ENCODE measurements around the gene RABAC1.
A peak's percentile ranks its signal among the peaks of the same experiment; 100 is the strongest.

The RABAC1 gene

DNA sequence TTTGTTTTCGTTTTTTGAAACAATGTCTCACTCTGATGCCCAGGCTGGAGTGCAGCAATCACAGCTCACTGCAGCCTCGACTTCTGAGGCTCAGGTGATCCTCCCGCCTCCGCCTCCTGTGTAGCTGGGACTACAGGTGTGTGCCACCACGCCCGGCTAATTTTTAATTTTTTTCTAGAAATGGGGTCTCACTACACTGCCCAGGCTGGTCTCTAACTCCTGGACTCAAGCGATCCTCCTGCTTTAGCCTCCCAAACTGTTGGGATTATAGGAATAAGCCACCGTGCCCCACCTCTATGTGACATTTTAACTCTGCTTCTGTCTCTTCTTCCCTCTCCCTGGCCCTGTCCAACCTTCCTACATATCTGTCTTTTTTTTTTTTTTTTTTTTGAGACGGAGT is 29.8 kb upstream of the RABAC1 start:
- DNase-seq (ENCODE audit: low read depth): no peak

DNA sequence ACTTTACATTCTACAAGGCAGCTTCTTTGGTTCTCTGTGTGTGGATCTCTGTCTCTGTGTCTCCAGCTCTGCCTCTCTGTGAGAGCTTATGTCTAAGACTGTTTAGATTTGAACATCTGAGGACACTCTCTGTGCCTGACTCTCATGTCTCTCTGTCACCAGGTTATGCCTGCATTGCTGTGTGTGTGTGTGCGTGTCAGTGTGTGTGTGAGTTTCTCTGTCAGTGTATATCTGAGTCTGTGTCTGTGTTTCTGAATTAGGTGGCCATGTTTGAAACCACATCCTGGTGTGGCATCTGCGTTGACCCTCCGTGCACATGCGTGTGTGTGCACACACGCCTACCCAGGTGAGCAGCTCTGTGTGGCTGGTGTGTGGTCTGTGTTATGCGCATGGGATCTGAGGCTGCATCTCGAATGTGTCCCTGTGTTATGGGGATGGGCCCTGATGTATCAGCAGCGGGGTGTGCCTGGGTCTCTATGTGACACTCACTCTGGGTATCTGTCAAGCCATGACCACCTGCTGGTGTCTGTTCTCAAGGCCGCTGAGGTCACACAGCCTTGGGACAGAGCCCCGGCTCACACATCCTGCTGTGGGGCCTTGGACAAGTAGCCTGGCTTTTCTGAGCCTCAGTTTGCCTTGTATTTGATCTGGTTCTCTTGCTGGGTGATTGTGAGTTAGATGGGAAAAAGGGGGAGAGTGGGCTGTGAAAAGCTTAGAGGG is 28.2 kb upstream of the RABAC1 start:
- no peak for DNase-seq (ENCODE audit: low read depth)

DNA sequence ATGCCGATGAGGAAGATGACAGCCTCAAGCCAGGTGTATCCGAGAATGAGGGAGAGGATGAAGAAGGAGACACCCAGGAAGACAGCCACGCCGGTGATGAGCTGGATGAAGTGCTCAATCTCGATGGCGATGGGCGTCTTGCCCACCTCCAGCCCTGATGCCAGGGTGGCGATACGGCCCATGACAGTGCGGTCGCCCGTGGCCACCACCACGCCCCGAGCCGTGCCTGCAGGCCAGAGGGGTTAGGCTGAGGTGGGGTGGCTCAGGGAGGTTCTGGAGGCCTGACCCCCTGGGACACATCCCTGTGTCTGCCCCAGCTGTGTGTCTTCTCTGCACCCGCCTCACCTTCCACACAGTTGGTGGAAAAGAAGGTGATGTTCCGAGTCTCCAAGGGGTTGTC is 25.8 kb upstream of the RABAC1 start:
- no peak for DNase-seq (ENCODE audit: low read depth)

DNA sequence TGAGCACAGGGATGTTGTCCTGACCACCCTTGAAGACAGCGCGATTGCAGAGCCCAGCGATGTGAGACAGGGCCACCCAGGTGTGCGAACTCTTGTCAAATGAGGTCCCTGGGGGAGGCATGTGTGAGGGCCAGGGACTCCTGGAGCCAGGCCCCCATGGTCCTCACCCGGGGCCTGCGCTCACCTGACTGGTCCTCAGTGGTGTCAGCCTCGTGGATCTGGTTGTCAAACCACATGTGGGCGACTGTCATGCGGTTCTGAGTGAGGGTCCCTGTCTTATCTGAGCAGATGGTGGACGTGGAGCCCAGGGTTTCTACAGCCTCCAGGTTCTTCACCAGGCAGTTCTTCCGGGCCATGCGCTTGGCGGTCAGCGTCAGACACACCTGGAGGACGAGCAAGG is 22.6 kb upstream of the RABAC1 start:
- no peak for DNase-seq (ENCODE audit: low read depth)

DNA sequence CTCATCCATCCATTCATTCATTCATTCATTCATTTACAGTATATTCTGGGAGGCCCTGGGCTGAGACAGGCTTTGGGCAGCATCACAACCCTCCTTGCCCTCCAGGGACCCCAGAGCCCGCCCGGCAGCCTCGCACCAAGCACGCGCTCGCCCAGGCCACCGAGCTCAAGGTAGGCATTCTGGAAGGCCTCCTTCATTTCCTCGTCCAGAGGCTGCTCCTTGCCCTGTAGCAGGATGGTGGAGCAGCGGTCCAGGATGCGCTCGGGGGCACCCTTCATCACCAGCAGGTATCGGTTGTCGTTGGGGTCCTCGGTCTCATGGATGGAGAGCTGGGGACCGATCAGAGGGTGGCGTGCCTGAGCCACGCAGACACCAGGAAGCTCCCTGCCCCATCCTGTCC is 19.3 kb upstream of the RABAC1 start:
- DNase-seq (ENCODE audit: low read depth): no peak

DNA sequence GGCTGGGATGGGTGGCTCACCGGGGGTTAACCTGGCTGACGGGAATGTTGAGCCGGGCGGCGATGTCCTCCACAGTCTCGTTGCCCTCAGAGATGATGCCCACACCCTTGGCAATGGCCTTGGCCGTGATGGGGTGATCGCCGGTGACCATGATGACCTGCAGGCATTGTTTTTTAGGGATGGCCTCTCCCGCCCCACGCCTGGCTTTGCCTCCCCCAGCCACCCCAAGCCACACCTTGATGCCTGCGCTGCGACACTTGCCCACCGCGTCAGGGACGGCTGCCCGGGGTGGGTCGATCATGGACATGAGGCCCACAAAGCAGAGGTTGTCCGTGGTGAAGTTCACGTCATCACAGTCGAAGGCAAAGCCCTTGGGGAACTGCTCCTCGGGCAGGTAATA is 18.8 kb upstream of the RABAC1 start:
- DNase-seq (ENCODE audit: low read depth): no peak

DNA sequence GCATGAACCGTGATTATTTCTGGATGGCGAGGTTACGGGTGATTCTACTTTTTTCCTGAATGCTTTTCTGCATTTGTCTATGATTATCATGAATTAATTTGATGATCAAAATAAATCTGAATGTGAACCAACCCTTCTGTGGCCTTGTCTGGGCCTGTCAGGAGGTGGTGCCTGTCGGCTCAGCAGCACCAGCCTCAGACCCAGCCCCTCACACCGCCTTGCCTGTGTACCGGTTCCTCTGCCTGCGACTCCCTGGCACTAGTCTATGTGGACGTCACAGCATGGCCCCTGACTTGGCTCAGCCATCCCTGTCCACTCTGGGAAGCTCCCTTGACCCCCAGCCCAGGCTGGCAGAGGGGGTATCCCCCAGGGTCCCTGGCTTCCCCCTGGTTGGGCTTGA is 15.5 kb upstream of the RABAC1 start:
- no peak for DNase-seq (ENCODE audit: low read depth)

DNA sequence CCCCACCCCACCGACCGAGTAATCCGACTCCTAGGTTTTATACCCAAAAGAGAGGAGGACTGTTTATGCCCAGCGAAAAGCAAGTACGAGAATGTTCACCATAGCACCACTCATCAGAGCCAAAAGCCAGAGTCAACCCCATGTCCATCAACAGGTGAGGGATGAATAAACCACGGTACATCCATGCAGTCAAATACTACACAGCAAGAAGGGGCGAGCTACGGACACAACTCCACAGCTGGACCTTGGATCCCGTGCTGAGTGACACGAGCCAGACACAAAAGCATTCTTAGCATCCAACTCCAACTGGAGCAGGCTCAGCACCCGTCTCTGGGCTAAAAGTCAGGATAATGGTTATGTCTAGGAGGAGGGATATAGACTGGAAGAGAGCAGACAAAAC is 12.2 kb upstream of the RABAC1 start:
- DNase-seq (ENCODE audit: low read depth): no peak

DNA sequence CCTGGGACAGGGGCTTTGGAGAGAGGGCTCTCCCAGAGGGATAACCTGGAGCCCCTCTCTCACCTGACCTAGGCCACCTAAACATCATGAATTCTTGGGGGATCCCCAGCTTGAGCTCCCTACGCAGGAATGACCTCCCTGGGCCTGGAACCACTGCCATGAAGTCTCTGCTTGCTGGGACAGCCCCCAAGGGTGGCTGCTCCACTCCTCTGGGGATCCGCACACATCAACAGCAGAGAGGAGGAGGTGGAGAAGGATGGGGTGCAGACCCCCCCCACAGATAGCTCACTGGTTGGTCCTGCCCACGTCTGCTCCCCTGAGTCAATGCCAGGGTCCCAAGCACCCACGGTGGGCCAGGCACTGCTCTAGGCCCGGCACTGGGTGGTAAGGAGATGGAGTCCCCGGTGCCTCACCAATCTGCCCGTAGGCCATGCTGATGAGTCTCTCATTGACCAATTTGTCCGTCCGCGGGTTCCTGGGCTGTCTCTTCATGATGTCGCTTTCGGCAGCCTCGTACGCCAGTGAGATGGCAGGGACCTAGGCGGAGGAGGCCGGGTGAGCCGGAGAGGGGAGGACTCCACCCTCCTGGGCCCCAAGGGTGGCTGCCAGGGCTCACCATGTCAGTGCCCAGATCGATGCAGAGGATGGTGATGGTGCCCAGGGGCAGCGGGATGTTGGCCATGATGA is 10.8 kb upstream of the RABAC1 start:
- DNase-seq (ENCODE audit: low read depth): no peak

DNA sequence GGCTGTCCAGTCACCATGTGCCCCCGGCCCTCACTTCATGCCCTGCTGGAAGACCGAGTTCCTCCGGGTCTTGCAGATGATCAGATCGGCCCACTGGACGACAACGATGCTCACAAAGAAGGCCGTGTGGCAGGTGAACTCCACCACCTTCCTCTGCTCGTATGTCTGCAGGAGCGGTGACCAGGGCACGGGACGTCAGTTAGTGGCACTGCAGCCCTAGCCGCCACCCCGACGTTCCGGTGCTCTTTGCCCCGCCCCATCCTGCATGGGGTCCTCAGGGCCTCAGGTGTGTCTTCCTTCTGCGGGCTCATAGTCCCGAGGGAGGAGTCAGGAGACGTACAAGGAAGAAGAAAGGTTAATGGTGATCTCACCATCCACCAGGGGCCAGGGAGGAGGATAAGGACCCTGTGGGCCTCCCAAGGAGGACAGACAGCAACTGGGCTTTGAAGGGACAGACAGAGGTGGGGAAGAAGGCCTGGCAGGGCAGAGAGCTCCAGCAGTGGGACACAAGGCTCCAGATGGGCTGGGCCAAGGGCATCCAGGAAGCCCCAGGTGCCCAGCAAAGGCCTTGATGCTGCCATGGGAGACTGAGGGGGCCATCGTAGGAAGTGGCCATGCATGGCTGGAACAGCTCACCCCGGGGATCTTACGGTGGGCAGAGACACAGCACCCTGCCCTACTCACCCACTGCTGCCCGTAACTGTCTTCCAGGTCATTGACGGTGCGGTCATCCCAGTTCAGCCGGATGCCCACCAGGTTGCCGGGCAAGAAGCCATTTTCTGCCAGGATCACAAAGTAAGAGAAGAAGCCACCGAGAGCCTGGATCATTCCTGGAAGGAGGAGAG is 9.9 kb upstream of the RABAC1 start:
- no peak for DNase-seq (ENCODE audit: low read depth)

DNA sequence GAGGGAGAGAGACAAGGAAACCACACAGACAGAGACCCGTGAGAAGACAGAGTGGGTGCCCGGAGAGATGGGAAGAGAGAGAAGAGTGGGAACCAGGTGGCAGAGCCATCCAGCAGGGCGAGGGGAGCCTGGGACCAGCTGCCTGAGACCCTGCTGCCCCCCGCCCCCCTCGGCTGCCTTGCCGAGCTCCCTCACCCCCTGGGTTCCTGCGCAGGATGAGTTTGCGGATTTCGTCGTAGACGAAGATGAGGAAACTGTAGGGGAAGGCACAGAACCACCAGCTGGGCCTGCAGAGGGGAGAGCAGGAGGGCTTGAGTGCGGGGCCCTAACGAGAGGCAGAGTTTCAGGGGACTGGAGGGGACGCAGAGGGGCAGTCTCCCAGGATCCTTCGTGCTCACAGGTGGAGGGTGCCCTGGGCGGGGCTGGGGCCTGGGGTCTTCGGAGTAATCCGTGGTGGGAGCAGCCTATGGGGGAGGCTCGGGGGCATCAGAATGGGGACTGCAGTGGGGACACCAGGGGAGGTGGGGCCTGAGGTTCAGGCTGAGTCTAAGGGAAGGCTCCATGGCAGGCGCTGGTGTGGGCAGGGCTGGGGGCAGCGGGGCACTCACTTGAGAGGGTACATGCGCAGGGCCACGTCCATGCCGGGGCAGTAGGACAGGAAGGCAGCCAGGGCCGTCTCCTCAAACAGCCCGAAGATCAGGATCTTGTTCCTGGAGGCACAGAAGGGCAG is 8.1 kb upstream of the RABAC1 start:
- DNase-seq (ENCODE audit: low read depth): no peak

DNA sequence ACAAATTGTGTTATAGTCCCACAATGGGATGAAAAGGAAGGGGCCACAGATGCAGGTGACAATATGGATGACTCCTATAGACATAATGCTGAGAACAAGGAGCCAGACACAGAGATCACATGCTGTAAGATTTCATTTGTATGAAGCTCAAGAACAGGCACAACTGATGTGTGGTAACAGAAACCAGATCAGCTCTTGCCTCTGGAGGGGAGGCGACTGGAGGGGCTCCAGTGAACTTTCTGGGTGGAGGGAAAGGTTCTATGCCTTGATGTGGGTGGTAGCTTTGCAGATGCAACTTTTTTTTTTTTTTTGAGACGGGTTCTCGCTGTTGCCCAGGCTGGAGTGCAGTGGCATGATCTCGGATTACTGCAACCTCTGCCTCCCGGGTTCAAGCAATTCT is 6.0 kb upstream of the RABAC1 start:
- no peak for DNase-seq (ENCODE audit: low read depth)

DNA sequence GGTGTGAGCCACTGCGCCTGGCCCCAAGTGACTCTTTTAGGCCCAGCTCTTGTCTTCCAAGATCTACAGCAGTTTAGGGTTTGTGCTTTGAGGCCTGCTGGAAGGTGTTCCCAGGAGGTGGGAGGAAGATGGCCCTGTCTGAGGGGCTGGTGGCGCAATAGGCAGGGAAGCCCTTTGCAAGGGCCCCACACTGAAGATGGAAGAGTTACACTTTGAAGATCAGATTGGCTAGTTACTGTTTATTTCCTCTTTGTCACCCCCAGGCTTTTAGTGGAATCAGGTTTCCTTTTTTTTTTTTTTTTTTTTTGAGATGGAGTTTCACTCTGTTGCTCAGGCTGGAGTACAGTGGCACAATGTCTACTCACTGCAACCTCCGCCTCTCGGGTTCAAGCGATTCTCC is 1.9 kb upstream of the RABAC1 start:
- DNase-seq (ENCODE audit: low read depth): no peak

DNA sequence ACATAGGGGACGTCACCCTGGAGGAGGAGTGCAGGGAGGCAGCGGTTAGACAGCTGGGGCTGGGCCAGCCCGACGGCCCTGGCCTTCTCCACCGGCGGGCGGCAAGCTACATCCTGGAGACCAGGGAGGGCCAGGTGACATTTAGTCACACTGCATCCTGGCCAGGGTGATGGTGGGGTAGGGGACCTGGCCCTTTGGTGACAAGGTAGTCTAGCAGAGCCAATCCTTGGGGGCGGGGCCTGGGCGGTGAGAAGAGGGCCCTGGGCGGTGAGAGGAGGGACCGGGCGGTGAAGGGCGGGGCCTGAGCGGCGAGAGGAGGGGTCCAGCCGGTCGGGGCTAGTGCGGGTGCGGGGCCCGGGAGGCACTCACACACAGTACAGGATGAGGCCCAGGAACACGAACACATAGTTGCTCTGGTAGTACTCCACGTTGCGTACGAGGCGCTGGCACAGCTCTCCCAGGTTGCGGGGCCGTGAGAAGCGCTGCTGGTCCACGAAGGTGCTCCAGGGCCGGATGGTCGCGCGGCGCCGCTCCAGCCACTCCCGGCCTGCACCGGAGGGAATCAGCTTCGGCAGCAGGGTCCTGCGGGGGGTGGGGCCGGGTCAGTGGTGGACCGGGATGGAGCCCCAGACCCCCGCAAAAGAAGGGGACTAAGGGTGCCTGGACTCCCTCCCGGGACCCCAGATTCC is 610 bp downstream of the RABAC1 start:
- peak; percentile 73 for DNase-seq (ENCODE audit: low read depth)

DNA sequence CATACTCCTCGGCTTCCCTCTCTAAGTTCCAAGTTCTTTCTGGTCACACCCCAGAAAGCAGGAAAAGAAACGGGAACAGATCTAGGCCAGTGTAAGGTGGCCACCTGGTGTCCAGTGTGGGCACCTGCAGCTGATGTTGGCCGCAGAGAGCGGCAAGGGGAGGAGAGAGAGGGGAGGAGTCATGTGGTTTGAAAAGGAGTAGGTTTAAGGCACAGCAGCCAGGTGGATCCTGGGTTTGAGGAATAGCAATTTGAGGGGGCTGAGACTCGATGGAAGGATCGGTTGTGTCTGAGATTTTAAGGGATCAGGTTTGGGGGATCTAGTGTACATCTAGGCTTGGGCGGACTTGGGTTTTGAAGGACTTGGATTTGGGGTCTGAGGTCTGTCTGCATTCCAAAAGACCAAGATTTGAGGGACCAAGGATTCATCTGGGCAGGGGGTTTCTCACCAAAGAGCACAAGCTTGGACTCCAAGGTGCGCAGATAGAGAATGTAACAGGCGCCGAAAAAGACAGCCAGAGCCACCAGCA is 1.2 kb downstream of the RABAC1 start:
- peak; percentile 85 for DNase-seq (ENCODE audit: low read depth)

DNA sequence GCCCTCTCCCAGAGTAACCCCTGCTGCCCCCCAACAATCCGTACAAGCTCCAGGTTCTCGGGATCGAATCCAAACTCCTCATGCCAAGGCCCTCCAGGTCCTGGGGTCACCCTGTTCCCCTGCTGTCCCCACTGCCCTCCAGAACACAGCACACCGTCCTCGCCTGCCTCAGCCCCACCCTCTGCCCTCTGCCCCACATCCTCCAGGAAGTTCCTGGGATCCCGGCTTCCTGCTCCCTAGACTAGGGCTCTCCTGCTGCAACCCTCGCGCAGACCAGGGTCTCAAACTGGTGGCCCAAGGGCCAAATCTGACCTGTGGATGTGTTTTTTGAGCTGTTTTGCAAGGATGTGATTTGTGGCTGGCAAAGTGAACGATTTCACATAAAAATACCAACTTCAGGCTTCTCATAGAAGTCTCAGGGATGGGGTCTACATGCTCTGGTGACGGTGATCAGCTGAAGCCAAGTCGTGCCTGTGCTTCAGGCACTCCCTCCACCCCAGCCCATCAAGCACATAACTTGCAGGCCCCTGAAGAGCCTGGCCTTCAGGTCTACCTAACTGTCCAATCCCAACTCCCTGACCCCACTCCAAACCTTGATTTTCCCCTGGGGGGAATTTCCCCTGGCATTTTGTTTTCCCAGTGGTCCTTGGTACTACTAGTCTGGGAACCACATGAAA is 1.8 kb downstream of the RABAC1 start:
- DNase-seq (ENCODE audit: low read depth): no peak

DNA sequence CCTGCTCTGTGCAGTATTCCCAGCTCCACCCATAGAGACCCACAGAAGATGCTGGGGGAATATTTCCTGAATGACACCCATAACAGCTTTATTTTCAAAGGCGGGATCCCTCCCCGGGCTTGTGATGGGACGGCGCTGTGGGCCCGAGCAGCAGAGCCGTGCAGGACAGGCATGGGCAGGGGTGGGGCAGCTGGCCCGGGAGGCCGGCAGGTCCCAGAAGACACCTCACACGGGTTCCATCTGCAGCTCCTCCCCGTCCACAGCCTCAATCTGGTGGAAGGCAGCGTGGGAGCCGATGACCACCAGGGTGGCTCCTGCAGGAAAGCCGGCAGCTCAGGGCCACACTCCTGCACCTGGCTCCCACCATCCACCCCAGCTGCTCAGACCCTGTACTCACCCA is 2.5 kb downstream of the RABAC1 start:
- DNase-seq (ENCODE audit: low read depth): no peak

DNA sequence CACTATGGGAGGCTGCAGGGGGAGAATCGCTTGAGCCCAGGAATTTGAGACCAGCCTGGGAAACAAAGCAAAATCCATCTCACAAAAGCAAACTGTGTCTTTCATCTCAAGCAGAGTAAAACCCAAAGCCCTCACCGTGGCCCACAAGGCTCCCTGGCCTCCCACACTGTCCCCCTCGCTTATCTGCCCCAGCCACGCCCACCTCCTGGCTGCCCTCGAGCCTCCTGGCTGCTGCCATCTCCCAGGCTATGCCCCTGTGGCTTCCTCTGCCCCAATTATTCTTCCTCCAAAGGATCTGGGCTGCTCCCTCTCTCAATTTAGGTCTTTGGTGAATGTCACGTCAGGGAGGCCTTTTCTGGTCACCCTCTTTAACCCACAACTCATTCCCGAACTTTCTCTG is 3.6 kb downstream of the RABAC1 start:
- DNase-seq (ENCODE audit: low read depth): no peak

DNA sequence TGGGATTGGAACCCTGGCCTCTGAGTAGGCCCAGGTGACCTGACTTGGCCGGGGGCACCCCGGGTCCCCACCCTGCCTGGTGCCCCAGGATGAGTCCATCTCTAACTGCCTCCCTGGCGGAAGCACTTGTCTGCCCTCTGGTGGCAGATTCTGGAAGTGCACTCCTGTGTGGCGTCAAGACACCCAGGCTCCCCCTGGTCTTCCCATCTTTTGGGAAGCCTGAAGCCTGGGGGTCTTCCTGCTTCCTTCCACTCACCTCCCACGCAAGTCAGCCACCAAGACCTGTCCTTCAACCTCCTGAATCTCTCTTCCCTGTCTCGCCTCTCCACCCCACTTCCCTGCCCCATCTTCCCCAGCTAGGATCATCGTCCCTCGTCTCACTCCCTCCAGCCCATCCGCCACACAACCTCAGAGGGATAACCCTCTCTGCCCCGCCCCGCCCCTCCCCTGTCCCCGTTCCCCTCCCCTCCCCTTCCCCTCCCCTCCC is 7.4 kb downstream of the RABAC1 start:
- peak; percentile 59 for DNase-seq (ENCODE audit: low read depth)

DNA sequence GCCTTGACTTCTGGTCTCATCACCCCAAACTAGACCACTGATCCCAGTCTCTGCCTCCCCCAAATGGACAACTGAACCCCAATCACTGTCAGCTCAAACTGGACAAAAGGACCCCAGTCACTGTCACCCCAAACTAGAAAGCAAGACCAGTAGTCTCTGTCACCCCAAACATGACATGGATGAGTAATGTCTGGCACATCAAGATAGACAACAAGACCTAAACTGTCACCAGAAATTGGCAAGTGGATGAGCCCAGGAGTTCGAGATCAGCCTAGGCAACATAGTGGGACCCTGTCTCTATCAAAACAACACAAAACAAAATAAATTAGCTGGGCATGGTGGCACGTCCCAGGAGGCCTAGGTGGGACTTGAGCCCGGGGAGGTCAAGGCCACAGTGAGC is 12.0 kb downstream of the RABAC1 start:
- no peak for DNase-seq (ENCODE audit: low read depth)
